ENCODE results near the gene TMEM223. TPM values are rescaled to one million over a fixed set of nuclear protein-coding genes. Genes with fewer than 3 reads are reported as not detected.
A peak's percentile ranks its signal among the peaks of the same experiment; 100 is the strongest.

TMEM223 gene
- total and polyA plus RNA-seq, 9 of the 15 experiments (the other 6 are each of a cell fraction or from before 2014, with no cell fraction given): 5.9 to 34.5 (median 19.6) TPM

DNA sequence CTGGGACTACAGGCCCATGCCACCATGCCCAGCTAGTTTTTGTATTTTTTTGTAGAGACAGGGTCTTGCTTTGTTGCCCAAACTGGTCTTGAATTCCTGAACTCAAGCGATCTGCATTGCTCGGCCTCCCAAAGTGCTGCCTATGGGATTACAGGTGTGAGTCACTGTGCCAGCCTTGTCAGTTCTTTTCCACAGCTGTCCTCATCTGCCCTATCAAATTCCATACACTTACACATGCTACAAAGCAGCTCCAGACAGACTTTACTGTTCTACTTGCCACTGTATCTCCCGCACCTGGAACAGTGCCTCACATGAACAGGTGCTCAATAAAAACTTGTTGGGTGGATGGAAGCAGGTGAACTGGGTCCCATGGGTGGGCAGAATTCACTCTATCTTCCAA lies 31.9 kb upstream of the TMEM223 start:
- no peaks in the 10 kb centered on the region for H3K9me3 ChIP-seq (replicated peaks; ENCODE audit: control insufficient read depth, insufficient read depth, low read depth, low read length)
- H3K27ac ChIP-seq (ENCODE audit: extremely low read depth, low read depth, low read length): no peak overlapping the region
- TF ChIP-seq TAL1 (IDR thresholded peaks at IDR 0.05): no peak
- TF ChIP-seq ATF1 (CRISPR knock-in tag; IDR thresholded peaks at IDR 0.05): no peak
- no peak for TF ChIP-seq ATF1 (tag; IDR thresholded peaks at IDR 0.05)
- no peak for TF ChIP-seq FOXK2 (conservative IDR thresholded peaks at IDR 0.05 in 1 of 2, IDR thresholded peaks at IDR 0.05 in 1 of 2; ENCODE audit: low read depth in 2 of 2)
- no peak for TF ChIP-seq ZFX (CRISPR knock-in tag; IDR thresholded peaks at IDR 0.05)
- TF ChIP-seq, protein P1, sequence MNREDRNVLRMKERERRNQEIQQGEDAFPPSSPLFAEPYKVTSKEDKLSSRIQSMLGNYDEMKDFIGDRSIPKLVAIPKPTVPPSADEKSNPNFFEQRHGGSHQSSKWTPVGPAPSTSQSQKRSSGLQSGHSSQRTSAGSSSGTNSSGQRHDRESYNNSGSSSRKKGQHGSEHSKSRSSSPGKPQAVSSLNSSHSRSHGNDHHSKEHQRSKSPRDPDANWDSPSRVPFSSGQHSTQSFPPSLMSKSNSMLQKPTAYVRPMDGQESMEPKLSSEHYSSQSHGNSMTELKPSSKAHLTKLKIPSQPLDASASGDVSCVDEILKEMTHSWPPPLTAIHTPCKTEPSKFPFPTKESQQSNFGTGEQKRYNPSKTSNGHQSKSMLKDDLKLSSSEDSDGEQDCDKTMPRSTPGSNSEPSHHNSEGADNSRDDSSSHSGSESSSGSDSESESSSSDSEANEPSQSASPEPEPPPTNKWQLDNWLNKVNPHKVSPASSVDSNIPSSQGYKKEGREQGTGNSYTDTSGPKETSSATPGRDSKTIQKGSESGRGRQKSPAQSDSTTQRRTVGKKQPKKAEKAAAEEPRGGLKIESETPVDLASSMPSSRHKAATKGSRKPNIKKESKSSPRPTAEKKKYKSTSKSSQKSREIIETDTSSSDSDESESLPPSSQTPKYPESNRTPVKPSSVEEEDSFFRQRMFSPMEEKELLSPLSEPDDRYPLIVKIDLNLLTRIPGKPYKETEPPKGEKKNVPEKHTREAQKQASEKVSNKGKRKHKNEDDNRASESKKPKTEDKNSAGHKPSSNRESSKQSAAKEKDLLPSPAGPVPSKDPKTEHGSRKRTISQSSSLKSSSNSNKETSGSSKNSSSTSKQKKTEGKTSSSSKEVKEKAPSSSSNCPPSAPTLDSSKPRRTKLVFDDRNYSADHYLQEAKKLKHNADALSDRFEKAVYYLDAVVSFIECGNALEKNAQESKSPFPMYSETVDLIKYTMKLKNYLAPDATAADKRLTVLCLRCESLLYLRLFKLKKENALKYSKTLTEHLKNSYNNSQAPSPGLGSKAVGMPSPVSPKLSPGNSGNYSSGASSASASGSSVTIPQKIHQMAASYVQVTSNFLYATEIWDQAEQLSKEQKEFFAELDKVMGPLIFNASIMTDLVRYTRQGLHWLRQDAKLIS (CRISPR knock-in tag; IDR thresholded peaks at IDR 0.05): no peak
- H3K79me2 ChIP-seq (ENCODE audit: control insufficient read depth, insufficient read depth, low read length): peaks cover 11% of the 10 kb centered on the region; the same call in 2 of the 3 replicates
- H4K20me1 ChIP-seq (replicated peaks; ENCODE audit: control insufficient read depth, insufficient read depth, low read length): no peaks in the 10 kb centered on the region
- FAIRE-seq (no peak), ATAC-seq (no peak), DNase-seq (ENCODE audit: extremely low read depth in 1 of 4, low spot score in 3 of 4) (peak in 1 of 4 experiments; percentile 4)
- no peak overlapping the region for H3K4me3 ChIP-seq
- BruUV-seq (replicated peaks): no TSS peak
- H2AFZ ChIP-seq (ENCODE audit: low read depth, low read length): no peak overlapping the region
- ChIA-PET POLR2A (interaction anchor here (0.7 to 1.8 kb wide), 8 partner anchors 8 to 57 kb away, joined by 3 to 14 read pairs (median 4); partner anchors contain the start of genes NXF1 and SLC3A2), CTCF (ENCODE audit: low intra/inter-chr PET ratio) (no interaction called here)
- intact Hi-C loops (cut with micrococcal nuclease): no loop called here
- H3K9me1 ChIP-seq (ENCODE audit: control insufficient read depth, insufficient read depth, low read length): no peaks in the 10 kb centered on the region
- no peak overlapping the region for H3K9ac ChIP-seq (ENCODE audit: insufficient read depth in 1 of 2, low read depth in 2 of 2, low read length in 2 of 2)
- 80% methylated on average over 3 of the region's 3 CpGs for WGBS (ENCODE audit: insufficient coverage, low coverage, missing lambda C conversion rate)
- H3K4me1 ChIP-seq (replicated peaks in 1 of 2; ENCODE audit: control insufficient read depth in 2 of 2, insufficient read depth in 2 of 2, low read length in 2 of 2): no peaks in the 10 kb centered on the region
- no peaks in the 10 kb centered on the region for H3K27me3 ChIP-seq (ENCODE audit: control insufficient read depth in 2 of 2, insufficient read depth in 2 of 2, low read length in 2 of 2)
- H3K36me3 ChIP-seq (ENCODE audit: control insufficient read depth, insufficient read depth, low read length): peaks cover 72% of the 10 kb centered on the region
- in situ Hi-C loops (cut with MboI): no loop called here
- H3K4me2 ChIP-seq (ENCODE audit: insufficient read depth, low read length): no peak overlapping the region

All from K562 (cell line).